ENCODE results near the gene HOXB7. TPM values are rescaled to one million over a fixed set of nuclear protein-coding genes. Genes with fewer than 3 reads are reported as not detected.

Gene HOXB7
- total RNA-seq, 1 donor from 2014 or later: 0.16 TPM

DNA sequence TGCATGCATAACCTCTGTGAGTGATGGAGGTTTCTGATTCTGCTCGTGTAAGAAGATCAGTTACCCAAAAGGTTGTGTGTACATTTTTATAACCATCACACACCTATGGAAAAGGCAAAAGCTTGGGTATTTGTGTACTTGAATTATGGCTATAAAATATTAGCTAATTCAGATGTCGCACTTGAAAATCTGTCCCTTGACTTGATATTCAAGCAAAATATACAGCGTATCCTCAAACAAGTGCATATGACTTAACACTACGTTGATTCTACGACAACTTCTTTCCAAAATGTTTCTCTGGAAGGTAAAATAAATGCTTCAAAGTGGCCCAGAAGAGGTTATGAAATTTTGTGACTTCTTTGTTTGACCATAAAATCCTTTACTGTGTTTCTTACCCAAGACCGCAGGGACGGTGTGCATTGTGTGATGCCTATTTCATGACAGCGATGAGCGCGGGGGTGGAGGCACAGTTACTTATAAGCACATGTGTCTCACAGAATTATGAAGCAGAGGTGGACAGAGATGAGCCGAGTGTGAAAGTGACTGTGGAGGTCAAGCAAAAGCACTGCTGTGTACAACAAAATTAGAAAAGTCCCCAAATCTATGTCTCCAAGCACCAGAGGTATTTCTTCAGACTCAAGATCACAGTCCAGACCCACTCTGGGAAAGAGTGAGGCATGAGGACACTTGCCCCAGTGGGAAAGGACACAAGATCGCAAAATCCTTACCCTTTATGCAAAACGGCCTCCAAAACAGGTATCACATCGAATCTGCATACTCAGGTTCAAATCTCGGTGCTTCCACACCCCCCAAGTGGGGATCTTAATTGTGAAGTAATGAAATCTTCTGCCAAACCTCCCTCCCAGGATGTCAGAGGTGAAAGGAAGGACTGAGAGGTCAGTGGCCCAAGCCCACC lies 19.4 kb upstream of the HOXB7 start:
- Histone ChIP-seq H3K4me3 (no peak overlapping the region), H3K27me3 (ENCODE audit: low read depth) (peaks cover 100% of the 10 kb centered on the region), H3K9me3 (replicated peaks) (no peaks in the 10 kb centered on the region), H3K4me1 (peaks cover 26% of the 10 kb centered on the region), H3K36me3 (no peaks in the 10 kb centered on the region), H3K27ac (replicated peaks) (no peak overlapping the region)
- TF ChIP-seq, protein P1, sequence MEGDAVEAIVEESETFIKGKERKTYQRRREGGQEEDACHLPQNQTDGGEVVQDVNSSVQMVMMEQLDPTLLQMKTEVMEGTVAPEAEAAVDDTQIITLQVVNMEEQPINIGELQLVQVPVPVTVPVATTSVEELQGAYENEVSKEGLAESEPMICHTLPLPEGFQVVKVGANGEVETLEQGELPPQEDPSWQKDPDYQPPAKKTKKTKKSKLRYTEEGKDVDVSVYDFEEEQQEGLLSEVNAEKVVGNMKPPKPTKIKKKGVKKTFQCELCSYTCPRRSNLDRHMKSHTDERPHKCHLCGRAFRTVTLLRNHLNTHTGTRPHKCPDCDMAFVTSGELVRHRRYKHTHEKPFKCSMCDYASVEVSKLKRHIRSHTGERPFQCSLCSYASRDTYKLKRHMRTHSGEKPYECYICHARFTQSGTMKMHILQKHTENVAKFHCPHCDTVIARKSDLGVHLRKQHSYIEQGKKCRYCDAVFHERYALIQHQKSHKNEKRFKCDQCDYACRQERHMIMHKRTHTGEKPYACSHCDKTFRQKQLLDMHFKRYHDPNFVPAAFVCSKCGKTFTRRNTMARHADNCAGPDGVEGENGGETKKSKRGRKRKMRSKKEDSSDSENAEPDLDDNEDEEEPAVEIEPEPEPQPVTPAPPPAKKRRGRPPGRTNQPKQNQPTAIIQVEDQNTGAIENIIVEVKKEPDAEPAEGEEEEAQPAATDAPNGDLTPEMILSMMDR (IDR thresholded peaks at IDR 0.05; ENCODE audit: borderline replicate concordance): no peak
- intact Hi-C loops (cut with micrococcal nuclease): no loop called here
- no peak for DNase-seq

DNA sequence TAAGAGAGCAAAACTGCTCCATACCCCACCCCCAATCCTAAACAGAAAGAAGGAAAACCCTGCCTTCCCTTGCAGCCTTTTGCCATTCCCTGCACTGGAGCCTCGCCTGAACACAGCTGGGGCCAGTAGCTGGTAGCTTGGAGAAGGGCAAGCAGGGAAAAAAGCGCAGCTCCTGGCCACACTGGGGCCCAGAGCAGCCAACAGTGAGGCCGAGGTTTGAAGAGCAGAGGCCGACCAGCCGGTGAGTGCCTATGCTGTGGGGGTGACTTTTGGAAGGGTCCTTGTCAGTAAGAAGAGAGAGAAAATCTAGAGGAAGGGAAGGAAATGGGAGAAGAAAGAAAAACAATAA lies 18.6 kb upstream of the HOXB7 start:
- no peak for DNase-seq
- H3K27me3 ChIP-seq (ENCODE audit: low read depth): peaks cover 100% of the 10 kb centered on the region
- H3K9me3 ChIP-seq (replicated peaks): no peaks in the 10 kb centered on the region
- H3K4me1 ChIP-seq: peaks cover 33% of the 10 kb centered on the region
- H3K36me3 ChIP-seq: no peaks in the 10 kb centered on the region
- intact Hi-C loops (cut with micrococcal nuclease): no loop called here
- TF ChIP-seq, protein P1 (IDR thresholded peaks at IDR 0.05; ENCODE audit: borderline replicate concordance): no peak
- no peak overlapping the region for H3K27ac ChIP-seq (replicated peaks)
- H3K4me3 ChIP-seq: no peak overlapping the region

DNA sequence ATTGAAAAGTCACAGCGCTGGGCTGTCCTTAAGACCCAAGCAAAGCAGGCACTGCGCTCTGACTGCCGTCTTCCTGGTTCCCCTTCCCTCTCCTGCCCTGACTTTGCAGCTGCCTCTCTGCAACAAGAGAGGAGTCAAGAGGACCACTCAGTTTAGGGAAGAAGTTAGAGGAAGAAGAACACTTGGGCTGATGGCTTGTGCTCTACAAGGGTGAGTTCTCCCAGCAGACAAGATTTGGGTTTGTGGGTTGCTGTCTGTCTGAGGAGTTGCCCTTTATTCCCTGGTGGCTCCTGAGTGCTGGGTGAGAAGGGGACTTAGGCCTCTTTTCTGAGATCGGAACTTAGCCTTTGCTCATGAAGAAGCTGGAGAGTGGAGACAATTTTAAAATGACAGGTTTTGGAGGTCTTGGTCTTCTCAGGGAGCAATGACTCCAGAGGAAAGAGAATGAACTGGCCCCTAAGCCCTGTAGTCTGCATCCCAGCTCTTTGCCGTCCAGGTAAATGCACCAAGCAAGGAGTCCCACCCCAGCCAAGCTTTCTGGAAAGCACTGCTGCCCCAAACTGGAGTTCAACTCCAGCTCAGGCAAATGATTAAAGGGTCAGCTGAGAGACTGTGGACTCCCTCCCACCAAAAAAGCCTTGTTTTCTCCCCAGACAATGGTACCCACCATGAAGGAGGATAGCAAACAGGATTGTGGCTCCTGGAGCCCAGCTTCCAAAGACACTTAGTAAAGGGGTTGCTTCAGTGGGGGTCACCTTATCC lies 18.0 kb upstream of the HOXB7 start:
- Histone ChIP-seq H3K4me3 (no peak overlapping the region), H3K4me1 (peaks cover 30% of the 10 kb centered on the region), H3K36me3 (no peaks in the 10 kb centered on the region), H3K27me3 (ENCODE audit: low read depth) (peaks cover 100% of the 10 kb centered on the region), H3K9me3 (replicated peaks) (no peaks in the 10 kb centered on the region), H3K27ac (replicated peaks) (no peak overlapping the region)
- TF ChIP-seq, protein P1 (IDR thresholded peaks at IDR 0.05; ENCODE audit: borderline replicate concordance): no peak
- DNase-seq: no peak
- intact Hi-C loops (cut with micrococcal nuclease): no loop called here

DNA sequence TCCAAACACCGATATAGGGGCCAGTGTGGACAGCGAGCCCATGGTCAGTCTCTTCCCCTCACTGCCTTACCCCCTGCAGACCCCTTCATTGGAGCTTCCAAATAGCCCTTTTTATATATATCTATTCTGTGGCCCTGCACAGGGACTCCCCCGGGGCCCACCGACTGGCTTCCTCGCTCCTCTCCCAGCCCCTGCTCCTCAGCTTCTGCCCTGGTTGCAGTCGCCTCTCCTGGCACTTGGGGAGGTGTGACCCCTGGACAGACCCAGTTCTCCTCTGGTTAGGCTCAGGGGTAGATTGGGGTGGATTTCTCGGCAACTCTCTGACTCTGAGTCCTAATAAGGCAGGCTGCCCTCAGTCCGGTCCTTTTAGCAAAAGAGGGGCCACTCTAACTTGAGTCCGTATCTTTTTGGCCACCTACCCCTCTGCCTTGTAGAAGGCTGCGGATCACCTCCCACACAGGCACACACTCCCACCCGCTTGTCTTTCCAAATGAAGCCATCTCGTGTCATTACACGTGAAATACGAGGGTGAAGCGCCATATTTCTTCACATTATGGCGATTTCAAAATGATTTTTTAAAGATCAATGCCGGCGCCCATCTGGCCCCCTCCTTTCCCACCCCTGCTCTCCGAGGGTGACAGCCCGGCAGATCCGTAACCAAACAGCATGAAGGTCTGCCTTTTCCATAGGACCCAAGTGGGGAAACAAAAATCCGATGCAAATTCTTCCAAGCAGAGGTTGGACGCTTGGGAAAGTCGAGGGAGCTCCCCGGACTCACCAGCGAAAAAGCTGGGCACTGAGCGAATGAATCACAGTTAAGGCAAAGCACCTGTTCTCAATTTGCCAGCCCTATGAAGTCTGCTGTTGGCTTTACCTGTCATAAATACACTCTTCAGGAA lies 17.1 kb upstream of the HOXB7 start:
- Histone ChIP-seq H3K9me3 (replicated peaks) (no peaks in the 10 kb centered on the region), H3K4me1 (peaks cover 24% of the 10 kb centered on the region), H3K36me3 (no peaks in the 10 kb centered on the region), H3K27me3 (ENCODE audit: low read depth) (peaks cover 100% of the 10 kb centered on the region), H3K27ac (replicated peaks) (no peak overlapping the region), H3K4me3 (no peak overlapping the region)
- DNase-seq: no peak
- intact Hi-C loops (cut with micrococcal nuclease): no loop called here
- TF ChIP-seq, protein P1 (IDR thresholded peaks at IDR 0.05; ENCODE audit: borderline replicate concordance): no peak

DNA sequence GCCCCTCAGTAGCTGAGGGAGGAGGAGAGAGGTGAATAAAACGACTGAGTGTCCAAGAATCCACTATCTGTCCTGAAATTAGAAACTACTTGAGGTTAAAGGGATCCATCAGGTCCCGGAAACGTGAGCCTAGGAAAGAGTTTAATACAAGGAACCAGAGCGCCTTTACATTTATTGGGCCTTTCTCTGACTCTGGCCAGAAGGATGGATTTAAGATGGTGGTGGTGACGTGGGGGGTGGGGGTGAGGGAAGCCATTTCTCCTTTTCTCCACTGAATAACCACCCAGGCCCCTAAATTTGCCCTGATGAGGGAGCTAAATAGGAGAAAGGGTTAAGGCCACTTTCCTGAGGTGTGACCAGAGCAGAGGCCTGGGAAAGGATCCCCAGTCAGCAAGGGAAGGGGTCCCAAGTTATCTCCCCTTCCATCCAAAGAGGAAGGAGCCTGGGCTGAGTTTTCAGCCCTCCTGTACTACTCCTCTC lies 16.3 kb upstream of the HOXB7 start:
- Histone ChIP-seq H3K4me1 (peaks cover 24% of the 10 kb centered on the region), H3K4me3 (no peak overlapping the region), H3K27me3 (ENCODE audit: low read depth) (peaks cover 100% of the 10 kb centered on the region), H3K9me3 (replicated peaks) (no peaks in the 10 kb centered on the region), H3K27ac (replicated peaks) (no peak overlapping the region), H3K36me3 (no peaks in the 10 kb centered on the region)
- intact Hi-C loops (cut with micrococcal nuclease): no loop called here
- TF ChIP-seq, protein P1 (IDR thresholded peaks at IDR 0.05; ENCODE audit: borderline replicate concordance): no peak
- DNase-seq: no peak

All from left ventricle myocardium inferior (tissue), 1 donor.